ENCODE results near the gene CREB5. TPM values are rescaled to one million over a fixed set of nuclear protein-coding genes. Genes with fewer than 3 reads are reported as not detected.
"Not testable (repeated sequence)": the region's sequence is repeated elsewhere in the genome, so short reads cannot be mapped to it uniquely, and the experiment has no call there.

CREB5 gene
- total RNA-seq, 2 donors from 2014 or later: 0.81 to 1.8 TPM

DNA sequence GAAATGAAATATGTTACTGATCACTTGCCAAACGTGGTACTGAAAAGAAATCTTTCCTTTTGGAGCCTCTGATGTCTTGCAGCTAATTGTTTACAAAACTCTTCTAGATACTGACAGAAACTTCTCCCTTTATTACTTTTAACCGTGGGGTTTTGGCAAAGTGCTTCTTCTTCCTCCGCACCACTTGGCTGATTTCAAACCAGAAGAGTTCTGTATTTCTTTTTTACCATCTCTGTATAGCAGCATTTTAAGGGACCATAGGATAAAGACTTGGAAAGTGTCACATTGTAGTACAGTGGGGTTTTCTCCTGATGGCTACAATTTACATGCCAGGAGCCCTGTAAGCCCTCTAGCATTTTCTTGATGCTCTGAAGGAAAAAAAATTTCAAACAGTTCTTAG, 21.9 kb upstream of the CREB5 start:
- no peaks in the 10 kb centered on the region for H3K9me3 ChIP-seq (ENCODE audit: control insufficient read depth, low read length, poor library complexity, severe bottlenecking)
- peaks cover 54% of the 10 kb centered on the region for H3K27me3 Mint-ChIP-seq
- H3K4me1 Mint-ChIP-seq: peaks cover 2% of the 10 kb centered on the region
- H3K36me3 Mint-ChIP-seq (ENCODE audit: low read depth): no peaks in the 10 kb centered on the region
- DNase-seq (no peak), ATAC-seq (no peak)
- no peak overlapping the region for H3K4me3 Mint-ChIP-seq
- H3K27ac Mint-ChIP-seq: no peak overlapping the region

DNA sequence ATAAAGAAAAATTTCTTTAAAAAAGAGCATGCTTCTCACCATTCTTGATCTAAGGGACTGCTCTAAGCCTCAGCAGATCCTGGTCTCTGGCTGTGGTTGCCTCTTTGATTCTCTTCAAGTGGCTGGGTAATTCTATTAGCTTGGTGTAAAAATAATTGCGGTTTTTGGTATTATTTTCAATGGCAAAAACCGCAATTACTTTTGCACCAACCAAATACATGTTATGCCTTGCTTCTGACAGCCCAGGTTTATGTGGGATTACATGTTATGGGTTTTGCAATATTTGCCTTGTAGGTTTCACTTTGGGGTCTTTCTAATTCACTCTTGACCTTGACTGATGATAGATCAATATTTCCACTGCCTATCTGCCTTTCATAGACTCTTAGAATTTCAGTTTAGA, 20.0 kb upstream of the CREB5 start:
- Mint-ChIP-seq H3K4me3 (no peak overlapping the region), H3K27me3 (peaks cover 53% of the 10 kb centered on the region), H3K4me1 (peaks cover 2% of the 10 kb centered on the region), H3K36me3 (ENCODE audit: low read depth) (no peaks in the 10 kb centered on the region), H3K27ac (no peak overlapping the region)
- ATAC-seq: no peak
- DNase-seq: no peak
- H3K9me3 ChIP-seq (ENCODE audit: control insufficient read depth, low read length, poor library complexity, severe bottlenecking): no peaks in the 10 kb centered on the region

DNA sequence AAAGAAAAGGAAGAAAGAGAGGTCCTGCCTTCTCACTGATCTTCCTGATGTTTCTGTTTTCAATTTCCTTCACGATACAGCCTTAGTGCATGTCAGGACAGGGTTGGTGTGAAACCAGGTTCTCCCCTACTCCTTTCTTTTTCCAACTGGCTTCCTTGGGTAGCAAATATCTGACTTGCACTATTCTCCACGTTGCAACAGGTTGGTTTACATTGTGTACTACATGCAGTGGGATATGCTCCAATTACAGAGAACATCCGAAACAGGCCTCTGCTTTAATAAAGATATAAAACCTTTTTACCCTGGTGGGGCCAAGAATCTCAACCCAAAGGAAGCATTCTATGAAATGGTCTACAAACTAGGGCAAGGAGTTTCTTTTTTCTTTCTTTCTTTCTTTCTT, 16.9 kb upstream of the CREB5 start:
- Mint-ChIP-seq H3K4me1 (no peaks in the 10 kb centered on the region), H3K36me3 (ENCODE audit: low read depth) (no peaks in the 10 kb centered on the region), H3K27ac (no peak overlapping the region), H3K4me3 (no peak overlapping the region), H3K27me3 (peaks cover 41% of the 10 kb centered on the region)
- no peaks in the 10 kb centered on the region for H3K9me3 ChIP-seq (ENCODE audit: control insufficient read depth, low read length, poor library complexity, severe bottlenecking)
- no peak for DNase-seq
- ATAC-seq: no peak

DNA sequence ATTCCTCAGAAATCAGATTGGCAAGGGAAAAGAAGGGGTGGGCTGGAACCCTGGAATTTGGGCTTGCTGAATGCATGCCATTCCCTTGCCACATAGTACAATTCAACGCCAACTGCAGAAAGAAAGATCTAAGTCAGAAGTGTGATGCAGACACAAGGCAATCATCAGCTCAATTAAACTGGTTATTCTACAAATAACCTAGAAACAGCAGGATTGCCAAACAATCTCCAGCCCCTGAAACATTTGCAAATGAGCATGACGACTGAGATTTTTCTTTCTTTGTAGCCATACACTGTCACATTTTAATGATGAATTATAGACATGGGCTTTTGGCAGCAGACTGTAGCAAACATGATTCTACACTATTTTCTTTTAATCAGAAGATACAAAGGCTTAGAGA, 16.5 kb upstream of the CREB5 start:
- H3K9me3 ChIP-seq (ENCODE audit: control insufficient read depth, low read length, poor library complexity, severe bottlenecking): no peaks in the 10 kb centered on the region
- Mint-ChIP-seq H3K36me3 (ENCODE audit: low read depth) (no peaks in the 10 kb centered on the region), H3K4me3 (no peak overlapping the region), H3K4me1 (no peaks in the 10 kb centered on the region), H3K27me3 (peaks cover 41% of the 10 kb centered on the region), H3K27ac (no peak overlapping the region)
- ATAC-seq: no peak
- DNase-seq: no peak

DNA sequence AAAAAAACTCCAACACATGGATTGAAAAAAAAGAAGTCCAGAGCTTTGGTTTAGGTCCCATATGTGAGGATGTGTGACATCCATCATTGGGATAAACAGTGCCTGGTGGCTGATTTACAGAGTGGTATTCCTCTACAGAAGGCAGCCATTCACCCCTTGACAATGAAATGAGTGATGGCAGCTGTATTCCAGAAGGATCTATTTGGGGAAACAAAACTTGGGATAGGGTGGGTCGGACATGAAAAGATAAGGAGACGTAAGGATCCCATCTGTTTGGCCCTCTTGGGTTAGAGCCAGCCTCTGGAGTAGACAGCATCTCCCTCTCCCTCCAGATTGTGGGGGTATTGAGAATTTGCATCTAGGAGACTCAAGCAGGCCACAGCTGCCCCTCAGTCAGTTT, 15.2 kb upstream of the CREB5 start:
- ATAC-seq: no peak
- H3K27me3 Mint-ChIP-seq: peaks cover 35% of the 10 kb centered on the region
- H3K4me1 Mint-ChIP-seq: no peaks in the 10 kb centered on the region
- H3K4me3 Mint-ChIP-seq: no peak overlapping the region
- H3K9me3 ChIP-seq (ENCODE audit: control insufficient read depth, low read length, poor library complexity, severe bottlenecking): no peaks in the 10 kb centered on the region
- DNase-seq: no peak
- no peak overlapping the region for H3K27ac Mint-ChIP-seq
- no peaks in the 10 kb centered on the region for H3K36me3 Mint-ChIP-seq (ENCODE audit: low read depth)

DNA sequence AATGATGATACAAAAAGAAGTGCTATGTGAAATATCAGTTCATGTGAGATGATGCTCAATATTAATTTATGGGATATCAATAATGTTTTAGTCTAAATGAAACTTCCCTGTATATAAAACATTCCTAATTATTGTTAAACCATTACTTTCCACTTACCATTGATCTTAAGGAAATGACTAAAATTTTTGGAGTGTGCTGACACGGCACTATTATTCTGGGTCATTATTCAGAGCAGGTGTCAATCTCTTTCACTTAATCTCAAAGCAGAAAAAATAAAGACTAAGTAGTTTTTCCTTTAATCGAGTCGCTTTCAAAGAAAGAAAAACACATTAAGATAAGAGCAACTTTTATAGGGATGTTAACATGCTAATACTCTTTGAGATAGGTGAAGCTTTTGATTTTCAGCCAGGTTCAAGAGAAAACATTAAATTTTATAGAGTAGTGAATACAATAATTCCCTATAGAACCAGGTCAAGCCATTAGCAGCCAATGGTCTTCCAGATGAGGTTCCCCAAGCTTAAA, 11.4 kb upstream of the CREB5 start:
- ATAC-seq (no peak), DNase-seq (no peak)
- Mint-ChIP-seq H3K27me3 (peaks cover 21% of the 10 kb centered on the region), H3K36me3 (ENCODE audit: low read depth) (no peaks in the 10 kb centered on the region), H3K4me3 (no peak overlapping the region), H3K27ac (no peak overlapping the region), H3K4me1 (no peaks in the 10 kb centered on the region)
- no peaks in the 10 kb centered on the region for H3K9me3 ChIP-seq (ENCODE audit: control insufficient read depth, low read length, poor library complexity, severe bottlenecking)

DNA sequence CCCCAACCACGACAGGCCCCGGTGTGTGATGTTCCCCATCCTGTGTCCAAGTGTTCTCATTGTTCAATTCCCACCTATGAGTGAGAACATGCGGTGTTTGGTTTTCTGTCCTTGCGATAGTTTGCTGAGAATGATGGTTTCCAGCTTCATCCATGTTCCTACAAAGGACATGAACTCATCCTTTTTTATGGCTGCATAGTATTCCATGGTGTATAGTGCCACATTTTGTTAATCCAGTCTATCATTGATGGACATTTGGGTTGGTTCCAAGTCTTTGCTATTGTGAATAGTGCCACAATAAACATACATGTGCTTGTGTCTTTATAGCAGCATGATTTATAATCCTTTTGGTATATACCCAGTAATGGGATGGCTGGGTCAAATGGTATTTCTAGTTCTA, 10.8 kb upstream of the CREB5 start:
- not testable (repeated sequence) for H3K4me1 Mint-ChIP-seq; ATAC-seq; H3K4me3 Mint-ChIP-seq; H3K36me3 Mint-ChIP-seq (ENCODE audit: low read depth); H3K9me3 ChIP-seq (ENCODE audit: control insufficient read depth, low read length, poor library complexity, severe bottlenecking); DNase-seq; H3K27ac Mint-ChIP-seq
- H3K27me3 Mint-ChIP-seq: peaks cover 27% of the 10 kb centered on the region

DNA sequence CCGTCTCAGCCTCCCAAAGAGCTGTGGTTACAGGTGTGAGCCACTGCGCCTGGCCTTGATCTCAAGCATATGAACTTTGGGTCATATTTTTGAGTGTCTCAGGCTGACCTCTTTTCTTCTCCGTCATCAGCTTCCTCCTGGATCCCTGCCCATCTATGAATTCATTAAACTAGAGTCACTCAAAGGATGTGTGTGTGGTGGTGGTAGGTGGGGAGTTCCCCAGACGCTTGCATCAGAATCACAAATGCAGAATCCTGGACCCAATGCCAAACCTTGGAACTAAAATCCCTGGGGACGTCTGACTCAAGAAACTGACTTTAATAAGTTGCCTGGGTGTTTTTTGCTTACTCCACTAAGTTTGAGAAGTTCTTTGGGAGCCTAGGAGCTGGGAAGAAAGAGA, 6.7 kb upstream of the CREB5 start:
- Mint-ChIP-seq H3K27ac (no peak overlapping the region), H3K4me1 (peaks cover 8% of the 10 kb centered on the region), H3K4me3 (no peak overlapping the region), H3K27me3 (peaks cover 44% of the 10 kb centered on the region), H3K36me3 (ENCODE audit: low read depth) (peaks cover 6% of the 10 kb centered on the region)
- DNase-seq (no peak), ATAC-seq (no peak)
- no peaks in the 10 kb centered on the region for H3K9me3 ChIP-seq (ENCODE audit: control insufficient read depth, low read length, poor library complexity, severe bottlenecking)

DNA sequence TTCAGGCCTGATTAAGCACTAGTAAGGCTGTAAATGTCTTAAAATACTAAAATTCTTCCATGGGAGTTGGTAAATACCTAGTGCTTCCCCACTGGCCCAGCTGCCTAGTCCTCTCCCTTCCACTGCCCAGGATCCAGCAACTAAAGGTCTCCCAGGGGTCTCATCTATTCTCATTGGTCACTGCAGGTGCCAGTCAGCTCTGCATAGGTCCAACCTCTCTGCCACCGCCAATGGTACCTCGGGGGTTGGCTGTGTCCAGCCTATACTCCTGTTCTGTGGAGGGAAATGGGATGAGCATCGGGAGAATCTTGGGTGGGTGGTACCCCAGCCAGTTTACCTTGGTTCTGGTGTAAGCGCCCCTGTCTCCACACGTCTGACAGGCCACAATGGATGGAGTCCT, 6.1 kb upstream of the CREB5 start:
- ATAC-seq (no peak), DNase-seq (no peak)
- H3K27ac Mint-ChIP-seq: no peak overlapping the region
- peaks cover 49% of the 10 kb centered on the region for H3K27me3 Mint-ChIP-seq
- H3K4me3 Mint-ChIP-seq: no peak overlapping the region
- H3K36me3 Mint-ChIP-seq (ENCODE audit: low read depth): peaks cover 6% of the 10 kb centered on the region
- peaks cover 13% of the 10 kb centered on the region for H3K4me1 Mint-ChIP-seq
- no peaks in the 10 kb centered on the region for H3K9me3 ChIP-seq (ENCODE audit: control insufficient read depth, low read length, poor library complexity, severe bottlenecking)

DNA sequence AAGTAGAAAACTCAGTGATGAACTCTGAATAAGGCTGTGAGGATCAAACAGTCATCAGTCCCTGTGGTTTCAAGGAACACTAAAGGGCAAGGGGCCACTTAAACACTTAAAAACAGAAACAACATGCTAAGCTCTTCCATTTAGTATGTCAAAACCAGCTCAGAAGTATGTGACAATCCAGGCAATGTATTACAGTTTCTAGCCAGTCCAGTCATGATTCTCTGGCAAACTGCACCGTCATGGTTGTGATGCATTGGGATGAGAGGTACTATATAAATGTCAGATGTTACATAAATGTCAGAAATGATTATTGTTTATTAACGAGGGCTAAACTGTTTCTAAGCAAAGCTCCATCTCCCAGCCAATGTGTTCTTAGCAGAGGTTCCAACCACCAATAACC, 4.7 kb upstream of the CREB5 start:
- H3K9me3 ChIP-seq (ENCODE audit: control insufficient read depth, low read length, poor library complexity, severe bottlenecking): no peaks in the 10 kb centered on the region
- Mint-ChIP-seq H3K27me3 (peaks cover 64% of the 10 kb centered on the region), H3K4me3 (no peak overlapping the region), H3K27ac (no peak overlapping the region), H3K36me3 (ENCODE audit: low read depth) (peaks cover 8% of the 10 kb centered on the region), H3K4me1 (peaks cover 15% of the 10 kb centered on the region)
- no peak for ATAC-seq
- DNase-seq: no peak

DNA sequence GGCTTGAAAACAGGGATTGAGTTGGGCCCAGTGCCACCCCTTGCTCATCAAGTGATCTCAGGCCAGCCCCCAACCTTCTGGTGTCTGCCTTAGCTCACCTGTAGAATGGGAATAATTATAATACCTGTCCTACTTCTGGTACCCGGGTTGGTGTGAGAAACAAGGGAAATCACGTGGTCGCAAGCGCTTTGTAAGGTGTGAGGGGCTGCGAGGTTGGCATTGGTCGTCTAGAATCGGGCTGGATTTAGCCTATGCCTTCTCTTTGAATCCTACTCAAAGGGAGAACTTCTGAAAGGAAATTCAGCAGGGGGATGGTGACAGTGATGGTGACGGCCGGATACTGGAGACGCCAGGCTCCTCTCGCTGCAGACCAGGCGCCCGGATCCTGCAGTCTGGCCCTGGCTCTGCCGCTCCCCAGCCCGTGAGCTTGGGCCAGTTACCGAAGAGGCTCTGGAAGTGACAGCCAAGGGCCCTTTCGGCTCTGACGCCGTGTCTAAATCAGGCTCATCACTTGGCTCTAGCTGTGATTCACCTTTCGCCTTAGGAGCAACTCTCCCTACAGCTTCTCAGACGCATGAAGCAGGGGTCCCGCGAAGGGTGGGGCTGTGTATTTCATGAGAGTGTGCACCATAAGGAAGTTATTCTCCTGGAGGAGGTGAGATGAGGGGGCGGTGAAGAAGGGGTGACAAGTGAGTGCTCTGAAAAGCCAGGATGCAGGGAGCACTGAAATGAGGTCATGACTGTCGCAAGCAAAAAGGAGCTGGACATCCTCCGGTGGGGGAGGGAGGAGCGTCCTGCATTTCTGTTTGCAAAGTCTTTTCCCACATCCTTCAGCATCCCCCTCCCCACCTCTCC, 4.0 kb upstream of the CREB5 start:
- no peak overlapping the region for H3K27ac Mint-ChIP-seq
- H3K27me3 Mint-ChIP-seq: peaks cover 71% of the 10 kb centered on the region
- ATAC-seq (no peak), DNase-seq (no peak)
- peaks cover 8% of the 10 kb centered on the region for H3K36me3 Mint-ChIP-seq (ENCODE audit: low read depth)
- H3K4me1 Mint-ChIP-seq: peaks cover 18% of the 10 kb centered on the region
- no peaks in the 10 kb centered on the region for H3K9me3 ChIP-seq (ENCODE audit: control insufficient read depth, low read length, poor library complexity, severe bottlenecking)
- H3K4me3 Mint-ChIP-seq: peak overlapping the region; percentile 68

DNA sequence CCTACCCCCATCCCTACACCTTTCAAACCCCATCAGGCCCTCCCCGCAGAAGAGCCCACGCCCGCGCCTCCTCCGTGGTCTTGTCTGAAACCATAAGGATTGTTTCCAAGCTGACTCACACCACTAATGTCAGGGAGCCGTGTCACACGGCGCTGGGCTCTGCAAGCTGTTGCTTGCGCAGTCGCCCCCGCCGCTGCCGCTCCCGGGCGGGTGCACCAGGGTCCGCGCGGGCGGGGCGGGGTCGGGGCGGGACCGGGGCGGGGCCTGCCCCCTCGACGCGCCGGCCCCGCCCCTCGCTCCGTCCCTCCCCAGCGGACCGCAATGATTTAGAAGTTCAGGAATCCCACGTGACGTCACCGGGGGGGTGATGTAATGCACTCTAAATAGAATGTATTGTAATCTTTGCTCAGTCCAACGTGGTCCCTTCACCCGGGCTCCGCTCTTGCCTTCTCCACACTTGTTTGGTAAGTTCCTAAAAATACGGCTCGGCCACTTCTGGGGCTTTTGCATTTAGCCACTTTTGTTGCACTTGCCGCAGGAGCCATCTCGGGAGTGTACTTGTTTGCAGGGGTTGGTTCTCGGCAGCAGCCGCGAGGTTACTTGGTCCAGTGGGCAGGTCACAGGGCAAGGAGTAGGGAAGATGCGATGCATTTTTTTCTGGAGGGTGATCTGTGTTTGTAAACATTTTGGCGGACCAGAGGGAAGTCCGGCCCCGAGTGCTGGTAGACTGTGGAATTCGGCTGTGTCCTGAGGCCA, 3.2 kb upstream of the CREB5 start:
- H3K4me1 Mint-ChIP-seq: peaks cover 18% of the 10 kb centered on the region
- peak; percentile 63 for ATAC-seq
- no peak overlapping the region for H3K27ac Mint-ChIP-seq
- no peak for DNase-seq
- H3K9me3 ChIP-seq (ENCODE audit: control insufficient read depth, low read length, poor library complexity, severe bottlenecking): no peaks in the 10 kb centered on the region
- H3K4me3 Mint-ChIP-seq: peak overlapping the region; percentile 83
- peaks cover 8% of the 10 kb centered on the region for H3K36me3 Mint-ChIP-seq (ENCODE audit: low read depth)
- H3K27me3 Mint-ChIP-seq: peaks cover 79% of the 10 kb centered on the region

DNA sequence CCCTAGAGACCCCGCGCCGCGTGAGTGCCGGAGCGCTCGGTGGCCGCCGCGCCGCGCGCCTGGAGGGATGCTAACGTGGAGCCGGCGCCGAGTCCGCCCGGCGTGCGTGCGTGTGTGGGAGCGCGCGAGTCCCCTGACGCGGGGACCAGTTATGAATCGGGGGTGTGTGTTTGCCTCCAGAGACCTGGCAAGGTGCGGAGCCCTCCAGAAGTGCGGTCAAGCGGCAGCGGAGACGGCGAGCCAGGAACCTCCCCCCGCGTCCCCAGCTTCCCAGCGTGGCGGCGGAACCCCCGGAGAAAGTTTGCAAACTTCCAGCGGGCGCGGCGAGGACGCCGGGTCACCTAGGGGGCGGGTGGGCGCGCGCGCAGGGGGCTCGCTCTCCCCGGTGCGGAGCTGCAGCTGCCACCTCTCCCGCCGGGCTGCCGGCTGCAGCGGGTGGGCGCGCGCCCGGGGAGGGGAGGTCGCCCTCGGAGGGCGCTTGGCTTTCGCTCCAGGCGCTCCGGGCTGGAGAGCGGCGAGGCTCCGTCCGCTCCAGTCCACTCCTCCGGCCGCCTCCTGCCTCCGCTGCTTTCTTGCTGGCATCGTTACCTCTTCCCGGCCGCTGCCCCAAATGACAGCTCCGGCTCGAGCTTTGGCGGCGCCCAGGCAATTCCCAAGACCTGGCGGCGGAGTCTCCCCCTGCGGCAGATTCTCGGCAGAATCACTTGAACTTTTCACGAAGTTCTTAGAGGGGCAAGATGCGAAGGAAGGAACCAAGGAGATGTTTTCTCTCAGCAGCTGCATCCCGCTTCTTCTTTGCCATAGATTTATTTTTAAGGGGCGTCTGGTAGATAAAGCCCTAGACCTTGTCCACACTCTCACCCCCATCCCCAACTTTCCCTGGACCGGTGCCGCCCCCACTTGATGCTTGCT, 2.3 kb upstream of the CREB5 start:
- H3K4me3 Mint-ChIP-seq: peak overlapping the region; percentile 83

More for the DNA sequence above, 2.3 kb upstream of the CREB5 start:
- H3K4me1 Mint-ChIP-seq: peaks cover 18% of the 10 kb centered on the region
- peak; percentile 29 for ATAC-seq
- H3K27ac Mint-ChIP-seq: no peak overlapping the region
- peaks cover 8% of the 10 kb centered on the region for H3K36me3 Mint-ChIP-seq (ENCODE audit: low read depth)
- no peak for DNase-seq
- H3K27me3 Mint-ChIP-seq: peaks cover 81% of the 10 kb centered on the region
- H3K9me3 ChIP-seq (ENCODE audit: control insufficient read depth, low read length, poor library complexity, severe bottlenecking): no peaks in the 10 kb centered on the region
